ENCODE data around the gene ZNF267. TPM values are rescaled to one million over a fixed set of nuclear protein-coding genes. Genes with fewer than 3 reads are reported as not detected.

The ZNF267 gene
- total and polyA plus RNA-seq, 2 of the 13 experiments (the other 11 are each of a cell fraction or from before 2014, with no cell fraction given), result 3.0 to 30.0 TPM

DNA sequence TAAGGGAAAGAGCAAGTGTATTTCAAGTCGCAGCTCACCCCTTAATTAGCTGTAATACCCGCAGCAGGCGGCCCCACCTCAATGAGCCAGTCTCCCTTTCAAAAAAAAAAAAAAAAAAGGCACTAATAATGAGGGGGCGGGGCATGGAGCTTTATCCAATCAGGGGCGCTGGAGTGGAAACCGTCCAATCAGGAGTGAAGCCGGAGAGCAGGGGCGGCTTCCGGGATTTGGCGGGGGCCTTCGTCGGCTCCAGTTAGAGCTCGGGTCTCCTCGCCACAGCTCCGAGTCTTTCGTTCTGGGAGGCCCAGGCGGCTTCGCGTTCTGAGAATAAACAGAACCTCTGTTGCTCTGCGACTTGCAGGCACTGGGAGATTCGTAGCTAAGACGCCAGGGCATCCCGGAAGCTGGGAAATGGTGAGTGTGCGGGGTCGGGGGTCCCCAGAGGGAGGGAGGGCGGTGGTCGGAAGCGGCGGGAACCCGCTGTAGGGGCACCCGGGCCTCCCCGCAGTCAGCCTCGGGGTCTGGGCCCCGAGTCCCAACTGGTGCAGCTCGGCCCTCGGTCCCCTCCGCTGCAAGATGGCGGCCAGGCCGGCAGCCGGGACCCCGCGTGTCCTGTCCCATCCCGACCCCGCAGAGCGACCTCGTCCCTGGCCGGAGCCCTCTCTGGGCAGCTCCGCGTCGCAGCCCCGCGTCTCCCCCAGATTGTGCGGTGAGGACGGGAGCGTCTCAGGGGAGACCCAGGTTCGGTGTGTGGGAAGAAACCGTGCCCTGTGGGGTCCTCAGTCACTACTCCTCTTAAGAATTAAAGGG, at the start of gene ZNF267 (continued):
- TF ChIP-seq, protein P1, sequence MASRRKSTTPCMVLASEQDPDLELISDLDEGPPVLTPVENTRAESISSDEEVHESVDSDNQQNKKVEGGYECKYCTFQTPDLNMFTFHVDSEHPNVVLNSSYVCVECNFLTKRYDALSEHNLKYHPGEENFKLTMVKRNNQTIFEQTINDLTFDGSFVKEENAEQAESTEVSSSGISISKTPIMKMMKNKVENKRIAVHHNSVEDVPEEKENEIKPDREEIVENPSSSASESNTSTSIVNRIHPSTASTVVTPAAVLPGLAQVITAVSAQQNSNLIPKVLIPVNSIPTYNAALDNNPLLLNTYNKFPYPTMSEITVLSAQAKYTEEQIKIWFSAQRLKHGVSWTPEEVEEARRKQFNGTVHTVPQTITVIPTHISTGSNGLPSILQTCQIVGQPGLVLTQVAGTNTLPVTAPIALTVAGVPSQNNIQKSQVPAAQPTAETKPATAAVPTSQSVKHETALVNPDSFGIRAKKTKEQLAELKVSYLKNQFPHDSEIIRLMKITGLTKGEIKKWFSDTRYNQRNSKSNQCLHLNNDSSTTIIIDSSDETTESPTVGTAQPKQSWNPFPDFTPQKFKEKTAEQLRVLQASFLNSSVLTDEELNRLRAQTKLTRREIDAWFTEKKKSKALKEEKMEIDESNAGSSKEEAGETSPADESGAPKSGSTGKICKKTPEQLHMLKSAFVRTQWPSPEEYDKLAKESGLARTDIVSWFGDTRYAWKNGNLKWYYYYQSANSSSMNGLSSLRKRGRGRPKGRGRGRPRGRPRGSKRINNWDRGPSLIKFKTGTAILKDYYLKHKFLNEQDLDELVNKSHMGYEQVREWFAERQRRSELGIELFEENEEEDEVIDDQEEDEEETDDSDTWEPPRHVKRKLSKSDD (CRISPR knock-in tag; IDR thresholded peaks at IDR 0.05; ENCODE audit: low read depth), result no peak
- 0 out of 2 replicates have a peak, but pooled peaks have one; percentile 18 for TF ChIP-seq KLF11 (CRISPR knock-in tag; IDR thresholded peaks at IDR 0.05)
- 0 out of 2 replicates have a peak, but pooled peaks have one; percentile 58 for TF ChIP-seq ZNF776 (CRISPR knock-in tag; IDR thresholded peaks at IDR 0.05)
- TF ChIP-seq IRF1 (CRISPR knock-in tag; IDR thresholded peaks at IDR 0.05; ENCODE audit: low read depth), result no peak
- TF ChIP-seq POGZ (CRISPR knock-in tag; IDR thresholded peaks at IDR 0.05), result peak; percentile 66
- TF ChIP-seq POLR2AphosphoS5 (IDR thresholded peaks at IDR 0.05; ENCODE audit: low read depth, low read length), result peak; percentile 92
- TF ChIP-seq PHF20 (CRISPR knock-in tag; IDR thresholded peaks at IDR 0.05), result peak; percentile 68
- TF ChIP-seq HOXA5 (CRISPR knock-in tag; IDR thresholded peaks at IDR 0.05), result 0 out of 2 replicates have a peak, but pooled peaks have one; percentile 23
- TF ChIP-seq ZNF282 (IDR thresholded peaks at IDR 0.05; ENCODE audit: partially characterized antibody), result no peak
- peak; percentile 69 for TF ChIP-seq KMT2B (CRISPR knock-in tag; IDR thresholded peaks at IDR 0.05)
- TF ChIP-seq REPIN1 (CRISPR knock-in tag; IDR thresholded peaks at IDR 0.05; ENCODE audit: borderline replicate concordance, low read depth), result 0 out of 2 replicates have a peak, but pooled peaks have one; percentile 15
- peak; percentile 58; the same call in 1 of the 2 replicates for TF ChIP-seq ZNF703 (CRISPR knock-in tag; IDR thresholded peaks at IDR 0.05; ENCODE audit: borderline replicate concordance)
- TF ChIP-seq ELF3 (CRISPR knock-in tag; IDR thresholded peaks at IDR 0.05), result no peak
- TF ChIP-seq ZNF616 (CRISPR knock-in tag; IDR thresholded peaks at IDR 0.05; ENCODE audit: low read depth), result 0 out of 2 replicates have a peak, but pooled peaks have one; percentile 42
- TF ChIP-seq ZBTB1 (CRISPR knock-in tag; IDR thresholded peaks at IDR 0.05; ENCODE audit: borderline replicate concordance), result no peak
- TF ChIP-seq ZBTB7B (CRISPR knock-in tag; IDR thresholded peaks at IDR 0.05), result peak; percentile 78
- TF ChIP-seq ZFX (CRISPR knock-in tag; IDR thresholded peaks at IDR 0.05; ENCODE audit: low read depth), result peak; percentile 78
- peak; percentile 26; the same call in 1 of the 2 replicates for TF ChIP-seq TBX2 (CRISPR knock-in tag; IDR thresholded peaks at IDR 0.05; ENCODE audit: borderline replicate concordance)
- TF ChIP-seq EEA1 (CRISPR knock-in tag; IDR thresholded peaks at IDR 0.05; ENCODE audit: borderline replicate concordance), result no peak
- no peak for TF ChIP-seq RARA (CRISPR knock-in tag; IDR thresholded peaks at IDR 0.05)
- TF ChIP-seq, protein P2, sequence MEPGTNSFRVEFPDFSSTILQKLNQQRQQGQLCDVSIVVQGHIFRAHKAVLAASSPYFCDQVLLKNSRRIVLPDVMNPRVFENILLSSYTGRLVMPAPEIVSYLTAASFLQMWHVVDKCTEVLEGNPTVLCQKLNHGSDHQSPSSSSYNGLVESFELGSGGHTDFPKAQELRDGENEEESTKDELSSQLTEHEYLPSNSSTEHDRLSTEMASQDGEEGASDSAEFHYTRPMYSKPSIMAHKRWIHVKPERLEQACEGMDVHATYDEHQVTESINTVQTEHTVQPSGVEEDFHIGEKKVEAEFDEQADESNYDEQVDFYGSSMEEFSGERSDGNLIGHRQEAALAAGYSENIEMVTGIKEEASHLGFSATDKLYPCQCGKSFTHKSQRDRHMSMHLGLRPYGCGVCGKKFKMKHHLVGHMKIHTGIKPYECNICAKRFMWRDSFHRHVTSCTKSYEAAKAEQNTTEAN (CRISPR knock-in tag; conservative IDR thresholded peaks at IDR 0.05), result no peak
- TF ChIP-seq SNAI1 (CRISPR knock-in tag; IDR thresholded peaks at IDR 0.05; ENCODE audit: borderline replicate concordance), result no peak; the same call in 1 of the 2 replicates
- TF ChIP-seq ZNF563 (CRISPR knock-in tag; IDR thresholded peaks at IDR 0.05), result 0 out of 2 replicates have a peak, but pooled peaks have one; percentile 34
